IMR-90 (cell line): ENCODE measurements around the gene KIDINS220. TPM values are rescaled to one million over a fixed set of nuclear protein-coding genes. Genes with fewer than 3 reads are reported as not detected.

Experiments used
- ATAC-seq: fragments of 200-7000 bp; cut with Tn5 transposase; 2 replicates; pipeline ENCODE4 v1.9.1; 2020; ENCODE audit warnings: low read depth, mild to moderate bottlenecking, moderate library complexity
- BruUV-seq: library from RNA; stranded (reverse); fragments of 400-500 nt; replicated peaks from 2 replicates; lab custom pipeline; 2021; lab: Mats Ljungman, UMichigan
- CTCF ChIA-PET: fragments of 300-600 bp; formaldehyde crosslinking; extraction: SDS; loops from one replicate; lab custom pipeline; 2021; ENCODE audit warnings: antibody characterized with exemption; lab: Yijun Ruan, JAX
- POLR2A ChIA-PET: fragments of 300-600 bp; sonication (Branson Sonifier 250); formaldehyde crosslinking; loops from one replicate; lab custom pipeline; 2022; ENCODE audit warnings: antibody characterized with exemption; ENCODE audit not compliant: unreplicated experiment; lab: Charles Lee
- DNase-seq: peaks from one replicate; pipeline ENCODE4 v3.0.0; 2013
- H2AFZ ChIP-seq: replicated peaks from 2 replicates; pipeline ENCODE3; 2013; ENCODE audit warnings: low read length, mild to moderate bottlenecking; ENCODE audit not compliant: poor library complexity
- H2AK5ac ChIP-seq: 2 replicates; pipeline ENCODE4 v1.6.1; 2013; ENCODE audit warnings: low read depth, low read length, inconsistent platforms
- H2AK9ac ChIP-seq: replicated peaks from 2 replicates; pipeline ENCODE3; 2013; ENCODE audit warnings: mild to moderate bottlenecking, low read depth, low read length, moderate library complexity; ENCODE audit not compliant: poor library complexity
- H2BK120ac ChIP-seq: 2 replicates; pipeline ENCODE4 v1.6.1; 2013; ENCODE audit warnings: low read depth, low read length, inconsistent platforms
- H2BK15ac ChIP-seq: 3 replicates; pipeline ENCODE4 v1.6.1; 2013; ENCODE audit warnings: low read depth, low read length, inconsistent platforms
- H2BK20ac ChIP-seq: 2 replicates; pipeline ENCODE4 v1.6.1; 2013; ENCODE audit warnings: low read depth, mild to moderate bottlenecking, inconsistent platforms, low read length, moderate library complexity
- H2BK5ac ChIP-seq: 2 replicates; pipeline ENCODE4 v1.6.1; 2013; ENCODE audit warnings: mild to moderate bottlenecking, low read depth, low read length, inconsistent platforms; ENCODE audit not compliant: poor library complexity, severe bottlenecking
- H3K14ac ChIP-seq: replicated peaks from 2 replicates; pipeline ENCODE4 v1.6.1; 2013; ENCODE audit warnings: low read depth, low read length, inconsistent platforms
- H3K18ac ChIP-seq: 2 replicates; pipeline ENCODE4 v1.6.1; 2013; ENCODE audit warnings: low read depth, low read length, control low read depth
- H3K23ac ChIP-seq: 2 replicates; pipeline ENCODE4 v1.6.1; 2013; ENCODE audit warnings: low read depth, low read length, inconsistent platforms
- H3K27ac ChIP-seq: 2 replicates; pipeline ENCODE4 v1.5.1; 2013; ENCODE audit warnings: mild to moderate bottlenecking, control low read depth, low read length; ENCODE audit not compliant: insufficient read depth
- H3K27me3 ChIP-seq: 2 replicates; pipeline ENCODE4 v1.6.1; 2013; ENCODE audit warnings: low read length; ENCODE audit not compliant: control insufficient read depth, insufficient read depth
- H3K36me3 ChIP-seq: 2 replicates; pipeline ENCODE4 v1.6.1; 2013; ENCODE audit warnings: low read length, mixed read lengths; ENCODE audit not compliant: control insufficient read depth, insufficient read depth
- H3K4ac ChIP-seq: 2 replicates; pipeline ENCODE4 v1.6.1; 2013; ENCODE audit warnings: low read depth, low read length, inconsistent platforms
- H3K4me1 ChIP-seq: 2 replicates; pipeline ENCODE4 v1.6.1; 2013; ENCODE audit warnings: low read length, mixed read lengths; ENCODE audit not compliant: control insufficient read depth, insufficient read depth
- H3K4me2 ChIP-seq: 2 replicates; pipeline ENCODE4 v1.6.1; 2013; ENCODE audit warnings: low read depth, mild to moderate bottlenecking, control low read depth, low read length, moderate library complexity
- H3K4me3 ChIP-seq: 2 replicates; pipeline ENCODE4 v1.5.1; 2013; ENCODE audit warnings: low read depth, mild to moderate bottlenecking, control low read depth, low read length, moderate library complexity; ENCODE audit not compliant: insufficient read depth
- H3K56ac ChIP-seq: 2 replicates; pipeline ENCODE4 v1.6.1; 2013; ENCODE audit warnings: low read length, inconsistent platforms; ENCODE audit not compliant: insufficient read depth; ENCODE audit errors: extremely low read depth
- H3K79me1 ChIP-seq, 2 experiments: 2 replicates each; pipeline ENCODE4 v1.6.1; 2013; ENCODE audit warnings: low read length in 2 of 2, inconsistent platforms in 1 of 2, low read depth in 1 of 2
- H3K9ac ChIP-seq: 2 replicates; pipeline ENCODE4 v1.6.1; 2013; ENCODE audit warnings: low read depth, low read length, control low read depth
- H3K9me1 ChIP-seq: 2 replicates; pipeline ENCODE4 v1.6.1; 2013; ENCODE audit warnings: low read length, inconsistent platforms; ENCODE audit not compliant: insufficient read depth
- H3K9me3 ChIP-seq: 2 replicates; pipeline ENCODE4 v1.6.1; 2013; ENCODE audit warnings: low read length; ENCODE audit not compliant: control insufficient read depth, insufficient read depth
- H4K20me1 ChIP-seq: 2 replicates; pipeline ENCODE4 v1.6.1; 2013; ENCODE audit warnings: low read length, inconsistent platforms; ENCODE audit not compliant: insufficient read depth
- H4K5ac ChIP-seq: 2 replicates; pipeline ENCODE4 v1.6.1; 2013; ENCODE audit warnings: mild to moderate bottlenecking, low read depth, low read length, control low read depth
- H4K8ac ChIP-seq, 2 experiments: 2 replicates each; pipeline ENCODE4 v1.6.1; 2013; ENCODE audit warnings: low read depth in 2 of 2, low read length in 2 of 2, control low read depth in 1 of 2, inconsistent platforms in 1 of 2
- H4K91ac ChIP-seq: 2 replicates; pipeline ENCODE4 v1.6.1; 2013; ENCODE audit warnings: low read depth, low read length, inconsistent platforms; ENCODE audit not compliant: insufficient read depth
- BHLHE40 ChIP-seq: fragments of 150-350 bp; IDR thresholded peaks from 2 replicates; pipeline ENCODE4 v1.6.1; 2016; ENCODE audit warnings: mild to moderate bottlenecking, low read depth, low read length
- CEBPB ChIP-seq: IDR thresholded peaks from 2 replicates; pipeline ENCODE4 v1.6.1; 2012; ENCODE audit warnings: low read depth, low read length, improper control_type of control experiment
- CHD1 ChIP-seq: IDR thresholded peaks from 2 replicates; pipeline ENCODE4 v1.6.1; 2012; ENCODE audit warnings: low read depth, low read length, improper control_type of control experiment
- ELK1 ChIP-seq: fragments of 150-350 bp; IDR thresholded peaks from 2 replicates; pipeline ENCODE4 v1.6.1; 2016; ENCODE audit warnings: low read depth, mild to moderate bottlenecking, low read length, moderate library complexity, borderline replicate concordance
- FOS ChIP-seq: fragments of 150-350 bp; IDR thresholded peaks from 2 replicates; pipeline ENCODE4 v1.6.1; 2016; ENCODE audit warnings: low read depth, low read length
- MAFK ChIP-seq: IDR thresholded peaks from 2 replicates; pipeline ENCODE4 v1.6.1; 2012; ENCODE audit warnings: low read depth, low read length, improper control_type of control experiment
- MAZ ChIP-seq: IDR thresholded peaks from 2 replicates; pipeline ENCODE4 v1.6.1; 2012; ENCODE audit warnings: low read depth, mild to moderate bottlenecking, low read length, improper control_type of control experiment, moderate library complexity, borderline replicate concordance
- MXI1 ChIP-seq: IDR thresholded peaks from 2 replicates; pipeline ENCODE4 v1.6.1; 2012; ENCODE audit warnings: low read depth, mild to moderate bottlenecking, low read length, moderate library complexity, borderline replicate concordance
- NFE2L2 ChIP-seq: fragments of 150-350 bp; IDR thresholded peaks from 2 replicates; pipeline ENCODE4 v1.6.1; 2016; ENCODE audit warnings: low read depth, mild to moderate bottlenecking, low read length
- POLR2A ChIP-seq: IDR thresholded peaks from 2 replicates; pipeline ENCODE4 v1.6.1; 2012; ENCODE audit warnings: mild to moderate bottlenecking, low read depth, low read length
- RAD21 ChIP-seq: IDR thresholded peaks from 2 replicates; pipeline ENCODE4 v1.6.1; 2012; ENCODE audit warnings: low read length, improper control_type of control experiment
- RCOR1 ChIP-seq: IDR thresholded peaks from 2 replicates; pipeline ENCODE4 v1.6.1; 2012; ENCODE audit warnings: mild to moderate bottlenecking, low read length, improper control_type of control experiment; ENCODE audit not compliant: insufficient replicate concordance
- RFX5 ChIP-seq: IDR thresholded peaks from 2 replicates; pipeline ENCODE4 v1.8.0; 2012; ENCODE audit warnings: low read depth, mild to moderate bottlenecking, low read length, moderate library complexity
- SMC3 ChIP-seq: fragments of 150-350 bp; IDR thresholded peaks from 2 replicates; pipeline ENCODE4 v1.6.1; 2016; ENCODE audit warnings: low read depth, mild to moderate bottlenecking, antibody characterized with exemption, low read length, moderate library complexity
- WGBS, 2 experiments: methylation state at CpG; one replicate each; pipeline versions ENCODE4 v1.1.5 to v1.1.7; 2013; ENCODE audit warnings: missing lambda C conversion rate in 2 of 2; ENCODE audit not compliant: insufficient read length in 1 of 2; ENCODE audit errors: extremely low coverage in 2 of 2; 5-methylcytosine and 5-hydroxymethylcytosine counted together
- dilution Hi-C: fragments of 300-500 bp; cut with HindIII; formaldehyde crosslinking; loops from one replicate; pipeline ENCODE4 v1.14.3; 2018; ENCODE audit warnings: low sequenced_read_pairs; ENCODE audit not compliant: unreplicated experiment
- in situ Hi-C: fragments of 300-500 bp; cut with MboI; formaldehyde crosslinking; loops from 3 replicates; pipeline ENCODE4 v1.14.3; 2019; ENCODE audit warnings: low sequenced_read_pairs, inconsistent platforms, mixed read lengths
- intact Hi-C: fragments of 100-400 bp; cut with micrococcal nuclease; formaldehyde crosslinking; loops from 2 replicates; pipeline ENCODE4 v1.10.0; 2022
- polyA plus RNA-seq, 3 experiments: library from polyadenylated mRNA; depleted of rRNA; stranded (reverse); fragments of >200 nt; gene quantifications; 2 replicates each; pipeline ENCODE4 v1.2.3, GENCODE V29; 2012; ENCODE audit warnings: low replicate concordance in 1 of 3
- total RNA-seq: library from RNA; depleted of rRNA; stranded (reverse); fragments of >200 nt; gene quantifications from 2 replicates; pipeline ENCODE4 v1.2.3, GENCODE V29; 2012
- TF ChIP-seq, protein P1 (sequence below): conservative IDR thresholded peaks from 2 replicates; pipeline ENCODE4 v1.5.1; 2012; ENCODE audit warnings: mild to moderate bottlenecking, low read depth, low read length, improper control_type of control experiment
- TF ChIP-seq, protein P2 (sequence below): fragments of 150-350 bp; IDR thresholded peaks from 2 replicates; pipeline ENCODE4 v1.6.1; 2017; ENCODE audit warnings: mild to moderate bottlenecking, antibody characterized with exemption, low read length, low read depth

KIDINS220 gene
- total and polyA plus RNA-seq, 2 of the 4 experiments (the other 2 are of a cell fraction) = 23.1 to 63.4 TPM

GRCh38 chr2:8860239-8860638 lies 22.8 kb upstream of the KIDINS220 start:
- intact Hi-C loops = no loop called here
- H2AFZ ChIP-seq = no peak overlapping the region
- H2BK15ac ChIP-seq = no peak overlapping the region
- H3K56ac ChIP-seq = no peak overlapping the region
- H3K9me3 ChIP-seq = no peaks in the 10 kb centered on the region
- H4K20me1 ChIP-seq = no peaks in the 10 kb centered on the region
- no peak overlapping the region for H3K23ac ChIP-seq
- no peak overlapping the region for H2BK20ac ChIP-seq
- DNase-seq (no peak), ATAC-seq (no peak)
- no peak overlapping the region for H3K4me2 ChIP-seq
- no peak overlapping the region for H2AK5ac ChIP-seq
- H3K14ac ChIP-seq = no peak overlapping the region
- no peak overlapping the region for H2BK5ac ChIP-seq
- WGBS, 2 experiments = no CpG with 5 or more reads among the region's 2 CpGs
- no peak overlapping the region for H3K9ac ChIP-seq
- H4K8ac ChIP-seq = no peak overlapping the region
- in situ Hi-C loops = loop anchor here (25.0 kb wide), 1 partner anchor 477 kb away; no protein-coding TSS in a partner anchor
- H3K9me1 ChIP-seq = peaks cover 2% of the 10 kb centered on the region; the same call in 1 of the 2 replicates
- H3K27me3 ChIP-seq = no peaks in the 10 kb centered on the region
- H3K4me1 ChIP-seq = no peaks in the 10 kb centered on the region
- no peak overlapping the region for H3K27ac ChIP-seq
- BruUV-seq = no TSS peak
- no peak overlapping the region for H2BK120ac ChIP-seq
- no peak for TF ChIP-seq RAD21
- no peak for TF ChIP-seq FOS
- TF ChIP-seq RFX5 = no peak
- no peak for TF ChIP-seq ELK1
- no peak for TF ChIP-seq MXI1
- no peak for TF ChIP-seq MAZ
- no peak for TF ChIP-seq RCOR1
- TF ChIP-seq MAFK = no peak
- TF ChIP-seq, protein P1, sequence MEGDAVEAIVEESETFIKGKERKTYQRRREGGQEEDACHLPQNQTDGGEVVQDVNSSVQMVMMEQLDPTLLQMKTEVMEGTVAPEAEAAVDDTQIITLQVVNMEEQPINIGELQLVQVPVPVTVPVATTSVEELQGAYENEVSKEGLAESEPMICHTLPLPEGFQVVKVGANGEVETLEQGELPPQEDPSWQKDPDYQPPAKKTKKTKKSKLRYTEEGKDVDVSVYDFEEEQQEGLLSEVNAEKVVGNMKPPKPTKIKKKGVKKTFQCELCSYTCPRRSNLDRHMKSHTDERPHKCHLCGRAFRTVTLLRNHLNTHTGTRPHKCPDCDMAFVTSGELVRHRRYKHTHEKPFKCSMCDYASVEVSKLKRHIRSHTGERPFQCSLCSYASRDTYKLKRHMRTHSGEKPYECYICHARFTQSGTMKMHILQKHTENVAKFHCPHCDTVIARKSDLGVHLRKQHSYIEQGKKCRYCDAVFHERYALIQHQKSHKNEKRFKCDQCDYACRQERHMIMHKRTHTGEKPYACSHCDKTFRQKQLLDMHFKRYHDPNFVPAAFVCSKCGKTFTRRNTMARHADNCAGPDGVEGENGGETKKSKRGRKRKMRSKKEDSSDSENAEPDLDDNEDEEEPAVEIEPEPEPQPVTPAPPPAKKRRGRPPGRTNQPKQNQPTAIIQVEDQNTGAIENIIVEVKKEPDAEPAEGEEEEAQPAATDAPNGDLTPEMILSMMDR = no peak
- no peak for TF ChIP-seq BHLHE40
- no peak for TF ChIP-seq CHD1
- TF ChIP-seq POLR2A = no peak
- TF ChIP-seq SMC3 = no peak
- TF ChIP-seq CEBPB = no peak
- TF ChIP-seq, protein P2, sequence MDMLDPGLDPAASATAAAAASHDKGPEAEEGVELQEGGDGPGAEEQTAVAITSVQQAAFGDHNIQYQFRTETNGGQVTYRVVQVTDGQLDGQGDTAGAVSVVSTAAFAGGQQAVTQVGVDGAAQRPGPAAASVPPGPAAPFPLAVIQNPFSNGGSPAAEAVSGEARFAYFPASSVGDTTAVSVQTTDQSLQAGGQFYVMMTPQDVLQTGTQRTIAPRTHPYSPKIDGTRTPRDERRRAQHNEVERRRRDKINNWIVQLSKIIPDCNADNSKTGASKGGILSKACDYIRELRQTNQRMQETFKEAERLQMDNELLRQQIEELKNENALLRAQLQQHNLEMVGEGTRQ = no peak
- no peak for TF ChIP-seq NFE2L2
- ChIA-PET POLR2A (no interaction called here), CTCF (no interaction called here)
- H3K4ac ChIP-seq = no peak overlapping the region
- H3K36me3 ChIP-seq = peaks cover 16% of the 10 kb centered on the region
- dilution Hi-C loops = no loop called here
- no peaks in the 10 kb centered on the region for H3K79me1 ChIP-seq
- no peak overlapping the region for H3K18ac ChIP-seq
- H4K5ac ChIP-seq = no peak overlapping the region
- no peak overlapping the region for H4K91ac ChIP-seq
- H3K4me3 ChIP-seq = no peak overlapping the region
- H2AK9ac ChIP-seq = no peak overlapping the region
